ENCODE results near the gene PSMA5.
"Not testable (repeated sequence)": the region's sequence is repeated elsewhere in the genome, so short reads cannot be mapped to it uniquely, and the experiment has no call there.

Gene PSMA5

GRCh38 chr1:109392037-109392787 lies 34.0 kb downstream of the PSMA5 start:
- DNase-seq: no peak

GRCh38 chr1:109391626-109392025 lies 34.6 kb downstream of the PSMA5 start:
- no peak for DNase-seq

GRCh38 chr1:109391157-109391556 lies 35.1 kb downstream of the PSMA5 start:
- no peak for DNase-seq

- no peak for DNase-seq
These were observed 36.5 kb downstream of the PSMA5 start for GRCh38 chr1:109389638-109390341.

- no peak for DNase-seq
These were observed 37.2 kb downstream of the PSMA5 start for GRCh38 chr1:109388884-109389637.

- no peak for DNase-seq
These were observed 38.0 kb downstream of the PSMA5 start for GRCh38 chr1:109388208-109388711.

- DNase-seq: no peak
These were observed 40.1 kb downstream of the PSMA5 start for GRCh38 chr1:109386054-109386717.

- no peak for DNase-seq
These were observed 40.8 kb downstream of the PSMA5 start for GRCh38 chr1:109385417-109385816.

- DNase-seq: no peak
These were observed 42.4 kb downstream of the PSMA5 start for GRCh38 chr1:109383854-109384253.

- DNase-seq: no peak
These were observed 43.0 kb downstream of the PSMA5 start for GRCh38 chr1:109383087-109383779.

GRCh38 chr1:109381573-109381972 lies 44.7 kb downstream of the PSMA5 start:
- DNase-seq: no peak

- DNase-seq: no peak
These were observed 46.3 kb downstream of the PSMA5 start for GRCh38 chr1:109379907-109380306.

GRCh38 chr1:109379422-109379821 lies 46.8 kb downstream of the PSMA5 start:
- DNase-seq: no peak

GRCh38 chr1:109377698-109378097 lies 48.5 kb downstream of the PSMA5 start:
- no peak for DNase-seq

GRCh38 chr1:109373696-109374095 lies 52.6 kb downstream of the PSMA5 start:
- not testable (repeated sequence) for DNase-seq

GRCh38 chr1:109373126-109373525 lies 53.1 kb downstream of the PSMA5 start:
- no peak for DNase-seq

GRCh38 chr1:109372281-109372680 lies 54.0 kb downstream of the PSMA5 start:
- no peak for DNase-seq

- DNase-seq: no peak
These were observed 54.9 kb downstream of the PSMA5 start for GRCh38 chr1:109371341-109371739.

GRCh38 chr1:109370712-109371340 lies 55.4 kb downstream of the PSMA5 start:
- peak; percentile 22 for DNase-seq

GRCh38 chr1:109369167-109369746 lies 57.0 kb downstream of the PSMA5 start:
- DNase-seq: no peak

- DNase-seq: no peak
These were observed 57.8 kb downstream of the PSMA5 start for GRCh38 chr1:109368464-109368863.
